Upper lobe of left lung (tissue), 4 donors: ENCODE results near the gene CMIP.

ENCODE experiments used
- POLR2A ChIP-seq, 4 donors: fragments of 450-650 bp; IDR thresholded peaks; one replicate each; pipeline ENCODE4 v1.5.1; 2016 to 2017; ENCODE audit warnings: antibody characterized with exemption in 4 of 4, mild to moderate bottlenecking in 2 of 4
- TF ChIP-seq, protein P1 (sequence below), 6 experiments: fragments of 450-650 bp in 4 of 6; fragments of 200-600 bp in 2 of 6; sonication (generic) in 2 of 6; IDR thresholded peaks; one replicate each; pipeline ENCODE4 v1.5.1; 2016 to 2019; ENCODE audit warnings: antibody characterized with exemption in 6 of 6

- TF ChIP-seq POLR2A (IDR thresholded peaks at IDR 0.05): no peak
- TF ChIP-seq, protein P1, sequence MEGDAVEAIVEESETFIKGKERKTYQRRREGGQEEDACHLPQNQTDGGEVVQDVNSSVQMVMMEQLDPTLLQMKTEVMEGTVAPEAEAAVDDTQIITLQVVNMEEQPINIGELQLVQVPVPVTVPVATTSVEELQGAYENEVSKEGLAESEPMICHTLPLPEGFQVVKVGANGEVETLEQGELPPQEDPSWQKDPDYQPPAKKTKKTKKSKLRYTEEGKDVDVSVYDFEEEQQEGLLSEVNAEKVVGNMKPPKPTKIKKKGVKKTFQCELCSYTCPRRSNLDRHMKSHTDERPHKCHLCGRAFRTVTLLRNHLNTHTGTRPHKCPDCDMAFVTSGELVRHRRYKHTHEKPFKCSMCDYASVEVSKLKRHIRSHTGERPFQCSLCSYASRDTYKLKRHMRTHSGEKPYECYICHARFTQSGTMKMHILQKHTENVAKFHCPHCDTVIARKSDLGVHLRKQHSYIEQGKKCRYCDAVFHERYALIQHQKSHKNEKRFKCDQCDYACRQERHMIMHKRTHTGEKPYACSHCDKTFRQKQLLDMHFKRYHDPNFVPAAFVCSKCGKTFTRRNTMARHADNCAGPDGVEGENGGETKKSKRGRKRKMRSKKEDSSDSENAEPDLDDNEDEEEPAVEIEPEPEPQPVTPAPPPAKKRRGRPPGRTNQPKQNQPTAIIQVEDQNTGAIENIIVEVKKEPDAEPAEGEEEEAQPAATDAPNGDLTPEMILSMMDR (IDR thresholded peaks at IDR 0.05): no peak
Observed at GRCh38 chr16:81401035-81401950, 43.3 kb upstream of the CMIP start.
